Liver (tissue), 9 donors: Measurements from ENCODE around the gene PARP3. TPM values are rescaled to one million over a fixed set of nuclear protein-coding genes. Genes with fewer than 3 reads are reported as not detected.

Experiments used
- DNase-seq: peaks from one replicate; pipeline ENCODE4 v3.0.0-alpha.2; 2017; ENCODE audit warnings: low spot score
- H3K27ac ChIP-seq, 2 donors: one replicate each; pipeline ENCODE4 v1.7.0; 2013; ENCODE audit warnings: inconsistent platforms in 2 of 2, low read length in 2 of 2, control low read depth in 1 of 2, low read depth in 1 of 2, mild to moderate bottlenecking in 1 of 2
- H3K27me3 ChIP-seq, 4 donors: one replicate each; pipeline versions ENCODE4 v1.6.1 to v1.7.0; 2013; ENCODE audit warnings: low read length in 3 of 4, inconsistent platforms in 1 of 4, mild to moderate bottlenecking in 1 of 4, moderate library complexity in 1 of 4; ENCODE audit not compliant: control insufficient read depth in 4 of 4, insufficient read depth in 4 of 4
- H3K36me3 ChIP-seq, 4 donors: one replicate each; pipeline versions ENCODE4 v1.6.1 to v1.7.0; 2013; ENCODE audit warnings: low read length in 3 of 4, mild to moderate bottlenecking in 3 of 4, low read depth in 1 of 4, moderate library complexity in 1 of 4; ENCODE audit not compliant: control insufficient read depth in 4 of 4, insufficient read depth in 3 of 4
- H3K4me1 ChIP-seq, 4 donors: one replicate each; pipeline versions ENCODE4 v1.6.1 to v1.7.0; 2013; ENCODE audit warnings: low read length in 3 of 4, mild to moderate bottlenecking in 3 of 4, moderate library complexity in 1 of 4; ENCODE audit not compliant: control insufficient read depth in 4 of 4, insufficient read depth in 4 of 4
- H3K4me3 ChIP-seq, 3 donors: one replicate each; pipeline versions ENCODE4 v1.6.1 to v1.7.0; 2013; ENCODE audit warnings: low read length in 3 of 3, control low read depth in 1 of 3, low read depth in 1 of 3, mild to moderate bottlenecking in 1 of 3
- H3K9ac ChIP-seq, 2 donors: one replicate each; pipeline ENCODE4 v1.7.0; 2013; ENCODE audit warnings: low read length in 2 of 2, mild to moderate bottlenecking in 2 of 2, moderate library complexity in 2 of 2, control low read depth in 1 of 2, low read depth in 1 of 2
- H3K9me3 ChIP-seq, 4 donors: one replicate each; pipeline versions ENCODE4 v1.6.1 to v1.7.0; 2013; ENCODE audit warnings: low read length in 3 of 4; ENCODE audit not compliant: control insufficient read depth in 4 of 4
- EGR1 ChIP-seq, 2 donors: IDR thresholded peaks; 2 replicates each; pipeline ENCODE4 v1.6.1; 2016 to 2018; ENCODE audit warnings: antibody characterized with exemption in 2 of 2, low read depth in 2 of 2
- FOXA1 ChIP-seq: IDR thresholded peaks from 2 replicates; pipeline ENCODE4 v1.6.1; 2016; ENCODE audit warnings: antibody characterized with exemption
- FOXA2 ChIP-seq: IDR thresholded peaks from 2 replicates; pipeline ENCODE4 v1.6.1; 2016; ENCODE audit warnings: antibody characterized with exemption
- GABPA ChIP-seq, 2 donors: IDR thresholded peaks in 1 of 2; conservative IDR thresholded peaks in 1 of 2; 2 replicates each; pipeline ENCODE4 v1.6.1; 2016; ENCODE audit warnings: antibody characterized with exemption in 2 of 2, mild to moderate bottlenecking in 1 of 2, moderate library complexity in 1 of 2
- HNF4A ChIP-seq, 2 donors: conservative IDR thresholded peaks; 2 replicates each; pipeline ENCODE4 v1.6.1; 2016; ENCODE audit warnings: antibody characterized with exemption in 2 of 2, mild to moderate bottlenecking in 2 of 2
- HNF4G ChIP-seq: IDR thresholded peaks from 2 replicates; pipeline ENCODE4 v1.6.1; 2016; ENCODE audit warnings: antibody characterized with exemption
- JUND ChIP-seq, 2 donors: IDR thresholded peaks; 2 replicates each; pipeline ENCODE4 v1.6.1; 2016; ENCODE audit warnings: antibody characterized with exemption in 2 of 2
- MAX ChIP-seq: IDR thresholded peaks from 2 replicates; pipeline ENCODE4 v1.6.1; 2016; ENCODE audit warnings: antibody characterized with exemption
- NR2F2 ChIP-seq: IDR thresholded peaks from 2 replicates; pipeline ENCODE4 v1.6.1; 2016; ENCODE audit warnings: antibody characterized with exemption
- RAD21 ChIP-seq, 2 donors: IDR thresholded peaks; 2 replicates each; pipeline ENCODE4 v1.6.1; 2016; ENCODE audit warnings: antibody characterized with exemption in 2 of 2, mild to moderate bottlenecking in 2 of 2
- RXRA ChIP-seq, 2 donors: IDR thresholded peaks; 2 replicates each; pipeline ENCODE4 v1.6.1; 2017 to 2018; ENCODE audit warnings: antibody characterized with exemption in 2 of 2, mild to moderate bottlenecking in 1 of 2
- SP1 ChIP-seq: IDR thresholded peaks from 2 replicates; pipeline ENCODE4 v1.6.1; 2018; ENCODE audit warnings: antibody characterized with exemption, mild to moderate bottlenecking
- TAF1 ChIP-seq: conservative IDR thresholded peaks from 2 replicates; pipeline ENCODE4 v1.6.1; 2016; ENCODE audit warnings: antibody characterized with exemption, mild to moderate bottlenecking
- YY1 ChIP-seq: IDR thresholded peaks from 2 replicates; pipeline ENCODE4 v1.6.1; 2016; ENCODE audit warnings: antibody characterized with exemption, mild to moderate bottlenecking
- whole genome bisulfite sequencing: extraction: QIAGEN DNeasy Blood & Tissue Kit; methylation state at CpG from one replicate; pipeline ENCODE4 v1.1.7; 2013; 5-methylcytosine and 5-hydroxymethylcytosine counted together
- polyA plus RNA-seq, 2 donors: library from polyadenylated mRNA; stranded (reverse) in 1 of 2; unstranded in 1 of 2; fragments of 200-250 nt in 1 of 2; fragments of >200 nt in 1 of 2; fragmentation: Nextera tagmentation in 1 of 2; extraction: Ambion mirVana in 1 of 2; gene quantifications; one replicate each; pipeline versions ENCODE4 v1.2.1 to v1.2.3, GENCODE V29; 2013 to 2015
- total RNA-seq, 2 donors: library from RNA; depleted of rRNA; stranded (reverse); fragments of >200 nt; gene quantifications; one replicate each; pipeline ENCODE4 v1.2.3, GENCODE V29; 2014
- TF ChIP-seq, protein P1 (sequence below): IDR thresholded peaks from 2 replicates; pipeline ENCODE4 v1.6.1; 2016; ENCODE audit warnings: antibody characterized with exemption
- TF ChIP-seq, protein P2 (sequence below): IDR thresholded peaks from 2 replicates; pipeline ENCODE4 v1.6.1; 2016; ENCODE audit warnings: antibody characterized with exemption
- TF ChIP-seq, protein P3 (sequence below): fragments of 150-350 bp; IDR thresholded peaks from 2 replicates; pipeline ENCODE4 v1.5.1; 2017; ENCODE audit warnings: improper control_type of control experiment, low read depth, low read length; ENCODE audit not compliant: missing input control
- TF ChIP-seq, protein P4 (sequence below): IDR thresholded peaks from 2 replicates; pipeline ENCODE4 v1.6.1; 2016; ENCODE audit warnings: antibody characterized with exemption, mild to moderate bottlenecking
- donor health status: healthy.
- donor health status: healthy.
- donor health status: healthy.
- donor health status: healthy.
- donor health status: healthy.

Gene PARP3
- total and polyA plus RNA-seq, 4 donors: 1.5 to 21.4 (median 12.7) TPM

GRCh38 chr3:51942603-51943450, 664 bp downstream of the PARP3 start (continued):
- TF ChIP-seq, protein P1, sequence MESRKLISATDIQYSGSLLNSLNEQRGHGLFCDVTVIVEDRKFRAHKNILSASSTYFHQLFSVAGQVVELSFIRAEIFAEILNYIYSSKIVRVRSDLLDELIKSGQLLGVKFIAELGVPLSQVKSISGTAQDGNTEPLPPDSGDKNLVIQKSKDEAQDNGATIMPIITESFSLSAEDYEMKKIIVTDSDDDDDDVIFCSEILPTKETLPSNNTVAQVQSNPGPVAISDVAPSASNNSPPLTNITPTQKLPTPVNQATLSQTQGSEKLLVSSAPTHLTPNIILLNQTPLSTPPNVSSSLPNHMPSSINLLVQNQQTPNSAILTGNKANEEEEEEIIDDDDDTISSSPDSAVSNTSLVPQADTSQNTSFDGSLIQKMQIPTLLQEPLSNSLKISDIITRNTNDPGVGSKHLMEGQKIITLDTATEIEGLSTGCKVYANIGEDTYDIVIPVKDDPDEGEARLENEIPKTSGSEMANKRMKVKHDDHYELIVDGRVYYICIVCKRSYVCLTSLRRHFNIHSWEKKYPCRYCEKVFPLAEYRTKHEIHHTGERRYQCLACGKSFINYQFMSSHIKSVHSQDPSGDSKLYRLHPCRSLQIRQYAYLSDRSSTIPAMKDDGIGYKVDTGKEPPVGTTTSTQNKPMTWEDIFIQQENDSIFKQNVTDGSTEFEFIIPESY: no peak
- TF ChIP-seq JUND (IDR thresholded peaks at IDR 0.05) (no peak), RAD21 (IDR thresholded peaks at IDR 0.05) (no peak), TAF1 (no peak)

GRCh38 chr3:51943451-51944391, 1.6 kb downstream of the PARP3 start:
- Histone ChIP-seq H3K27ac (peak overlapping the region; percentile 84 to 88), H3K4me3 (peak overlapping the region in 1 of 3 donors; percentile 67), H3K9ac (no peak overlapping the region), H3K4me1 (peaks cover 10 to 31% (median 23%) of the 10 kb centered on the region in 4 donors), H3K36me3 (peaks cover 0 to 23% (median 14%) of the 10 kb centered on the region in 4 donors), H3K9me3 (no peaks in the 10 kb centered on the region), H3K27me3 (no peaks in the 10 kb centered on the region)
- no peak for DNase-seq
- 96% methylated on average over 21 of the region's 21 CpGs for WGBS
- TF ChIP-seq HNF4A (conservative IDR thresholded peaks at IDR 0.05): no peak
- TF ChIP-seq, protein P1: no peak
- no peak for TF ChIP-seq SP1
- no peak for TF ChIP-seq TAF1
- TF ChIP-seq, protein P2, sequence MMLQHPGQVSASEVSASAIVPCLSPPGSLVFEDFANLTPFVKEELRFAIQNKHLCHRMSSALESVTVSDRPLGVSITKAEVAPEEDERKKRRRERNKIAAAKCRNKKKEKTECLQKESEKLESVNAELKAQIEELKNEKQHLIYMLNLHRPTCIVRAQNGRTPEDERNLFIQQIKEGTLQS: no peak
- no peak for TF ChIP-seq EGR1 (IDR thresholded peaks at IDR 0.05; ENCODE audit: low read depth in 2 of 2)
- TF ChIP-seq RXRA (IDR thresholded peaks at IDR 0.05): no peak
- TF ChIP-seq, protein P3, sequence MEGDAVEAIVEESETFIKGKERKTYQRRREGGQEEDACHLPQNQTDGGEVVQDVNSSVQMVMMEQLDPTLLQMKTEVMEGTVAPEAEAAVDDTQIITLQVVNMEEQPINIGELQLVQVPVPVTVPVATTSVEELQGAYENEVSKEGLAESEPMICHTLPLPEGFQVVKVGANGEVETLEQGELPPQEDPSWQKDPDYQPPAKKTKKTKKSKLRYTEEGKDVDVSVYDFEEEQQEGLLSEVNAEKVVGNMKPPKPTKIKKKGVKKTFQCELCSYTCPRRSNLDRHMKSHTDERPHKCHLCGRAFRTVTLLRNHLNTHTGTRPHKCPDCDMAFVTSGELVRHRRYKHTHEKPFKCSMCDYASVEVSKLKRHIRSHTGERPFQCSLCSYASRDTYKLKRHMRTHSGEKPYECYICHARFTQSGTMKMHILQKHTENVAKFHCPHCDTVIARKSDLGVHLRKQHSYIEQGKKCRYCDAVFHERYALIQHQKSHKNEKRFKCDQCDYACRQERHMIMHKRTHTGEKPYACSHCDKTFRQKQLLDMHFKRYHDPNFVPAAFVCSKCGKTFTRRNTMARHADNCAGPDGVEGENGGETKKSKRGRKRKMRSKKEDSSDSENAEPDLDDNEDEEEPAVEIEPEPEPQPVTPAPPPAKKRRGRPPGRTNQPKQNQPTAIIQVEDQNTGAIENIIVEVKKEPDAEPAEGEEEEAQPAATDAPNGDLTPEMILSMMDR: no peak
- no peak for TF ChIP-seq GABPA (IDR thresholded peaks at IDR 0.05 in 1 of 2, conservative IDR thresholded peaks at IDR 0.05 in 1 of 2)
- no peak for TF ChIP-seq NR2F2
- no peak for TF ChIP-seq FOXA2
- no peak for TF ChIP-seq JUND (IDR thresholded peaks at IDR 0.05)
- TF ChIP-seq MAX: no peak
- TF ChIP-seq FOXA1: no peak
- no peak for TF ChIP-seq YY1
- TF ChIP-seq RAD21 (IDR thresholded peaks at IDR 0.05): no peak
- no peak for TF ChIP-seq HNF4G
- TF ChIP-seq, protein P4, sequence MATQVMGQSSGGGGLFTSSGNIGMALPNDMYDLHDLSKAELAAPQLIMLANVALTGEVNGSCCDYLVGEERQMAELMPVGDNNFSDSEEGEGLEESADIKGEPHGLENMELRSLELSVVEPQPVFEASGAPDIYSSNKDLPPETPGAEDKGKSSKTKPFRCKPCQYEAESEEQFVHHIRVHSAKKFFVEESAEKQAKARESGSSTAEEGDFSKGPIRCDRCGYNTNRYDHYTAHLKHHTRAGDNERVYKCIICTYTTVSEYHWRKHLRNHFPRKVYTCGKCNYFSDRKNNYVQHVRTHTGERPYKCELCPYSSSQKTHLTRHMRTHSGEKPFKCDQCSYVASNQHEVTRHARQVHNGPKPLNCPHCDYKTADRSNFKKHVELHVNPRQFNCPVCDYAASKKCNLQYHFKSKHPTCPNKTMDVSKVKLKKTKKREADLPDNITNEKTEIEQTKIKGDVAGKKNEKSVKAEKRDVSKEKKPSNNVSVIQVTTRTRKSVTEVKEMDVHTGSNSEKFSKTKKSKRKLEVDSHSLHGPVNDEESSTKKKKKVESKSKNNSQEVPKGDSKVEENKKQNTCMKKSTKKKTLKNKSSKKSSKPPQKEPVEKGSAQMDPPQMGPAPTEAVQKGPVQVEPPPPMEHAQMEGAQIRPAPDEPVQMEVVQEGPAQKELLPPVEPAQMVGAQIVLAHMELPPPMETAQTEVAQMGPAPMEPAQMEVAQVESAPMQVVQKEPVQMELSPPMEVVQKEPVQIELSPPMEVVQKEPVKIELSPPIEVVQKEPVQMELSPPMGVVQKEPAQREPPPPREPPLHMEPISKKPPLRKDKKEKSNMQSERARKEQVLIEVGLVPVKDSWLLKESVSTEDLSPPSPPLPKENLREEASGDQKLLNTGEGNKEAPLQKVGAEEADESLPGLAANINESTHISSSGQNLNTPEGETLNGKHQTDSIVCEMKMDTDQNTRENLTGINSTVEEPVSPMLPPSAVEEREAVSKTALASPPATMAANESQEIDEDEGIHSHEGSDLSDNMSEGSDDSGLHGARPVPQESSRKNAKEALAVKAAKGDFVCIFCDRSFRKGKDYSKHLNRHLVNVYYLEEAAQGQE: no peak
